Hematopoietic multipotent progenitor cell treated with erythropoietin and hydrocortisone succinate and interleukin-3 and kit ligand, for 6 days (in vitro differentiated cells): ENCODE data around the gene SPEF1.

Source experiments
- DNase-seq: peaks from one replicate; pipeline ENCODE4 v3.0.0-alpha.2; 2015

Gene SPEF1

GRCh38 chr20:3786665-3787323 is 5.5 kb upstream of the SPEF1 start, which contains the start of gene CENPB:
Gene CENPB (minus strand): TSS chr20:3786740. CDS start chr20:3786483, 257 bp downstream.
- peak; percentile 91 for DNase-seq

- peak; percentile 67 for DNase-seq
Observed at GRCh38 chr20:3786126-3786484, 4.9 kb upstream of the SPEF1 start.

GRCh38 chr20:3785240-3786125 is 4.2 kb upstream of the SPEF1 start:
- DNase-seq = no peak

- no peak for DNase-seq
Observed at GRCh38 chr20:3784863-3785239, 3.6 kb upstream of the SPEF1 start.

- DNase-seq = no peak
Observed at GRCh38 chr20:3784216-3784853, 3.1 kb upstream of the SPEF1 start.

- no peak for DNase-seq
Observed at GRCh38 chr20:3783511-3784195, 2.4 kb upstream of the SPEF1 start.

GRCh38 chr20:3783068-3783489 is 1.8 kb upstream of the SPEF1 start:
- no peak for DNase-seq

GRCh38 chr20:3782597-3782996 is 1.3 kb upstream of the SPEF1 start:
- DNase-seq = no peak

GRCh38 chr20:3778976-3779375 is 2.3 kb downstream of the SPEF1 start:
- DNase-seq = no peak

GRCh38 chr20:3777716-3778629 is 3.3 kb downstream of the SPEF1 start:
- peak; percentile 60 for DNase-seq

- no peak for DNase-seq
Observed at GRCh38 chr20:3777381-3777715, 3.9 kb downstream of the SPEF1 start.

- no peak for DNase-seq
Observed at GRCh38 chr20:3775457-3776108, 5.7 kb downstream of the SPEF1 start.

GRCh38 chr20:3771552-3772058 is 9.6 kb downstream of the SPEF1 start:
- no peak for DNase-seq

- peak; percentile 89 for DNase-seq
Observed at GRCh38 chr20:3768342-3769130, 12.7 kb downstream of the SPEF1 start.

GRCh38 chr20:3767427-3768341 is 13.6 kb downstream of the SPEF1 start, which contains the start of gene ADISSP:
Gene ADISSP (minus strand): TSS chr20:3767753. CDS start chr20:3760100, 7,653 bp downstream.
- peak; percentile 99 for DNase-seq

GRCh38 chr20:3767110-3767426 is 14.2 kb downstream of the SPEF1 start:
- DNase-seq = peak; percentile 84

- peak; percentile 38 for DNase-seq
Observed at GRCh38 chr20:3766422-3767109, 14.7 kb downstream of the SPEF1 start.

GRCh38 chr20:3765171-3765882 is 15.9 kb downstream of the SPEF1 start:
- no peak for DNase-seq
